ENCODE measurements around the gene ALPK3. TPM values are rescaled to one million over a fixed set of nuclear protein-coding genes. Genes with fewer than 3 reads are reported as not detected.

ALPK3 gene
- total and polyA plus RNA-seq, 9 of the 15 experiments (the other 6 are each of a cell fraction or from before 2014, with no cell fraction given): 0.04 to 1.0 (median 0.07) TPM; not detected in 2

GRCh38 chr15:84830036-84830435, 12.9 kb downstream of the ALPK3 start:
- Histone ChIP-seq H3K79me2 (ENCODE audit: control insufficient read depth, insufficient read depth, low read length) (no peaks in the 10 kb centered on the region), H3K9me3 (replicated peaks; ENCODE audit: control insufficient read depth, insufficient read depth, low read depth, low read length) (no peaks in the 10 kb centered on the region), H3K27me3 (ENCODE audit: control insufficient read depth in 2 of 2, insufficient read depth in 2 of 2, low read length in 2 of 2) (no peaks in the 10 kb centered on the region; a peak in 1 of 5 replicates), H3K4me3 (no peak overlapping the region), H2AFZ (ENCODE audit: low read depth, low read length) (peak overlapping the region; percentile 58), H3K9ac (ENCODE audit: insufficient read depth in 1 of 2, low read depth in 2 of 2, low read length in 2 of 2) (no peak overlapping the region), H4K20me1 (replicated peaks; ENCODE audit: control insufficient read depth, insufficient read depth, low read length) (no peaks in the 10 kb centered on the region), H3K4me2 (ENCODE audit: insufficient read depth, low read length) (no peak overlapping the region), H3K27ac (ENCODE audit: extremely low read depth, low read depth, low read length) (no peak overlapping the region), H3K4me1 (replicated peaks in 1 of 2; ENCODE audit: control insufficient read depth in 2 of 2, insufficient read depth in 2 of 2, low read length in 2 of 2) (peaks cover 10 to 27% of the 10 kb centered on the region in 2 experiments; a peak in 3 of 5 replicates), H3K9me1 (ENCODE audit: control insufficient read depth, insufficient read depth, low read length) (no peaks in the 10 kb centered on the region), H3K36me3 (ENCODE audit: control insufficient read depth, insufficient read depth, low read length) (no peaks in the 10 kb centered on the region)
- TF ChIP-seq MTA2 (IDR thresholded peaks at IDR 0.05; ENCODE audit: low read depth) (0 out of 2 replicates have a peak, but pooled peaks have one; percentile 7), ZZZ3 (IDR thresholded peaks at IDR 0.05) (no peak), STAT5B (CRISPR knock-in tag; IDR thresholded peaks at IDR 0.05) (no peak), MITF (IDR thresholded peaks at IDR 0.05) (no peak), ZNF133 (CRISPR knock-in tag; IDR thresholded peaks at IDR 0.05) (no peak), PATZ1 (CRISPR knock-in tag; IDR thresholded peaks at IDR 0.05; ENCODE audit: borderline replicate concordance) (no peak), DIDO1 (tag; IDR thresholded peaks at IDR 0.05; ENCODE audit: low read depth) (no peak)
- FAIRE-seq: no peak
- ChIA-PET CTCF (ENCODE audit: low intra/inter-chr PET ratio) (interaction anchor here (0.6 kb wide), 1 partner anchor 25 kb away, joined by 3 read pairs; no protein-coding TSS in a partner anchor), POLR2A (interaction anchor here (0.9 kb wide), 1 partner anchor 12 kb away, joined by 3 read pairs; no protein-coding TSS in a partner anchor)
- DNase-seq (ENCODE audit: extremely low read depth in 1 of 4, low spot score in 3 of 4): no peak
- BruUV-seq (replicated peaks): no TSS peak
- intact Hi-C loops (cut with micrococcal nuclease) (no loop called here), in situ Hi-C loops (cut with MboI) (no loop called here)
- WGBS (ENCODE audit: insufficient coverage, low coverage, missing lambda C conversion rate): 14% methylated on average over 2 of the region's 2 CpGs
- no peak for ATAC-seq

Measured in K562 (cell line).